Measurements from ENCODE around the gene ALLC.

ALLC gene

DNA sequence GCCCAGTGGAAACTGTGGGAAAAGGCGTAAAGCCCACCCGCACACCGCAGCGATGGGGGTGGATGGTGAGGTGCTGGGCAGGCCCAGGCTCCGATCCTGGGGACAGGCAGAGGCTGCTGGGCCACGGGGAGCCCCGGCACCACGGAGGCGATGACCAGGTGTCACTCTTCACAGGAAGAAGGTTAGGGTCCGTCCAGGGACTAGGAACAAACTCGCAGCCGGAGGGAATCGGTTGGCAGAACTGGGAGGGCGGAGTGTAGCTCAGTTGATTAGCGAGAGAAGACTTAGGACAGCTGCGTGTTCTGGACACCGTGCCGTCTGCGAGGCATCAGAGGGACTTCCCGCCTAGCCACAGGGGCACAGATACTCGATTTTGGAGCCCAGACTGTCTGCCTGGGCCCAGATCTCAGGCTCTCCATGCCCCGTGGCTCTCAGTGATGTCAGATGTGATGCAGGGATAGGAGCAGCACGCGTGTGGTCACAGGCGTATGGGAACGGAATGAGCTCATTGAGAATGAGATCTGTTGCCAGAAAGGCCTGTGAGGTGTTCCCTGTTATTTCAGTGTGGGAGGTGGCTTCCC is 16.1 kb upstream of the ALLC start:
- DNase-seq = no peak

DNA sequence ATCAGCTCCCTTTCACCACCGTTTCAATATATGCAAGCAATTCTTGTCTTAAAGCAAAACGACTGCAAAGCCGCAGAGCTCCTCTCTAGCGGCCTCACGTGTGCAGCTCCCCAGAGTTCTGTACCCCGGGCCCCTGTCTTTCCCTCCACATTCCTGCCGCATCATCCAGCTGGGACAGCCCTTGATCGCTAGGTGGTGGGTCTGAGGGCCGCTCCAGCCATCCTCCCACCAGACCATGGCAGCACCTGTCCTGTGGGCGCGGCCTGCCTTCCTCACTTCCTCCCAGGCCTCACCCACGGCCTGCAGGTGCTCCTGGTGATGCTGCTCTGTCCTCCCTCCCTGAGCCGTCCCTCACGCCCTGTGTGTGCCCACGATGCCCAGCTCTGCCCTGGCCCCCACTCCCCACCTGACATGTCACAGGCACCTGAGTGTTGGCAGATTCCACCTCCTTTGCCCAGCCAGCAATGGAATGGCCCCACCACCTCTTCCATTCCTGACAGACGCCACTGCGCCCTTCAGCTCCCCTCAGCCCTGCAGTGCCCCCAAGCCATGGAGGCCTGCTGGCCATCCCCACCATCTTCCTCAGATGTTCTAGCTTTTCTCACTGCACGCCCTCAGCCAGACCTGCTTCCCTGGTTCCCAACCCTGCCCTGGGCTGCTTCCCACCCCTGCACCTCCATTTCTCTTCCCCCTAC is 15.3 kb upstream of the ALLC start:
- no peak for DNase-seq

DNA sequence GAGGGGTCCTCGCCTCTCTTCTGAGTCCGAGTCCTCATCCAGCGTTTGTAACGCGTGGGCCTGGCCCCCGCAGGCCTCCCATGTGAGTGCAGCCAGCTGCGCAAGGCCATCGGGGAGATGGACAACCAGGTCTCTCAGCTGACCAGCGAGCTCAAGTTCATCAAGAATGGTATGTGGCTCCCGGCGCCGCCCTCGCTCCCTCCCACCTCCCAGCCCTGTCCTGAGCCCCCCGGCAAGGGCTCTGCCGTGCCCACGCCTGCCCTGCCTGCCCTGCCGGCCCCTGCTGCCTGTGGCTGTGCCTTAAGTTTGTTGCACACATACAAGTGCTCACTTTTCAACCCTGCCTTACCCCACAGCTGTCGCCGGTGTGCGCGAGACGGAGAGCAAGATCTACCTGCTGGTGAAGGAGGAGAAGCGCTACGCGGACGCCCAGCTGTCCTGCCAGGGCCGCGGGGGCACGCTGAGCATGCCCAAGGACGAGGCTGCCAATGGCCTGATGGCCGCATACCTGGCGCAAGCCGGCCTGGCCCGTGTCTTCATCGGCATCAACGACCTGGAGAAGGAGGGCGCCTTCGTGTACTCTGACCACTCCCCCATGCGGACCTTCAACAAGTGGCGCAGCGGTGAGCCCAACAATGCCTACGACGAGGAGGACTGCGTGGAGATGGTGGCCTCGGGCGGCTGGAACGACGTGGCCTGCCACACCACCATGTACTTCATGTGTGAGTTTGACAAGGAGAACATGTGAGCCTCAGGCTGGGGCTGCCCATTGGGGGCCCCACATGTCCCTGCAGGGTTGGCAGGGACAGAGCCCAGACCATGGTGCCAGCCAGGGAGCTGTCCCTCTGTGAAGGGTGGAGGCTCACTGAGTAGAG is 14.4 kb upstream of the ALLC start:
- DNase-seq = no peak

DNA sequence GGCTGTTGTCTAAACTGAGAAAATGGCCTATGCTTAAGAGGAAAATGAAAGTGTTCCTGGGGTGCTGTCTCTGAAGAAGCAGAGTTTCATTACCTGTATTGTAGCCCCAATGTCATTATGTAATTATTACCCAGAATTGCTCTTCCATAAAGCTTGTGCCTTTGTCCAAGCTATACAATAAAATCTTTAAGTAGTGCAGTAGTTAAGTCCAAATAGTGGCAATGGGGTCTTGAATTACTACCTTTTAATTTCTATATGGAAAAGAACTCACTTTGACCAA is 13.8 kb upstream of the ALLC start:
- DNase-seq = no peak

DNA sequence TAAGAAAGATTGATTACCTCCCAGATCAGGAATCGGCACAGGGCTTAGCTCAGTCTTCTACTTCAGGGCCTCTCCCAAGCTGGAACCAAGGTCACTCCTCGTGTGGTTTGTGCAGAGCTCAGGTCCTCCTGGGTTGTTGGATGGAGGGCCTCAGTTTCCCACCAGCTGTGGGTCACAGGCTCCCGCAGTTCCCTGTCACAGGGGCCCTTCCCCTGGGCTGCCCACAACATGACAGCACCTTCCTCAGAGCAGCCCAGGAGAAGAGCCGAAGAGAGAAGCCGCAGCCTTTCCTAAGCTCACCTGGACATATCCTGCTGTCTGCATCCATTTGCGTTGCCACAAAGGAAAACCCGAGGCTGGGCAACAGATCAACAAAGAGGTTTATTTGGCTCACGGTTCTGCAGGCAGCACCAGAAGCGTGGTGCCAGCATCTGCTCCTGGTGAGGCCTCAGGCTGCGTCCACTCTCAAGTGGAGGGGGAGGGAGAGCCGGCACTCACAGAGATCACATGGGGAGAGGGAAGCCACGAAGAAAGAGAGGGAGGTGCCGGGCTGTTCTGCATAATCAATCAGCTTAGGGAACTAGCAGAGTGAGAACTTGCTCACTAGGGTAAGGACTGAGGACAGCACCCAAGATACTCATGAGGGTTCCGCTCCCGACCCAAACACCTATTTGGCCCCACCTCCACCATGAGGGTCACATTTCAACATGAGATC is 13.0 kb upstream of the ALLC start:
- no peak for DNase-seq

DNA sequence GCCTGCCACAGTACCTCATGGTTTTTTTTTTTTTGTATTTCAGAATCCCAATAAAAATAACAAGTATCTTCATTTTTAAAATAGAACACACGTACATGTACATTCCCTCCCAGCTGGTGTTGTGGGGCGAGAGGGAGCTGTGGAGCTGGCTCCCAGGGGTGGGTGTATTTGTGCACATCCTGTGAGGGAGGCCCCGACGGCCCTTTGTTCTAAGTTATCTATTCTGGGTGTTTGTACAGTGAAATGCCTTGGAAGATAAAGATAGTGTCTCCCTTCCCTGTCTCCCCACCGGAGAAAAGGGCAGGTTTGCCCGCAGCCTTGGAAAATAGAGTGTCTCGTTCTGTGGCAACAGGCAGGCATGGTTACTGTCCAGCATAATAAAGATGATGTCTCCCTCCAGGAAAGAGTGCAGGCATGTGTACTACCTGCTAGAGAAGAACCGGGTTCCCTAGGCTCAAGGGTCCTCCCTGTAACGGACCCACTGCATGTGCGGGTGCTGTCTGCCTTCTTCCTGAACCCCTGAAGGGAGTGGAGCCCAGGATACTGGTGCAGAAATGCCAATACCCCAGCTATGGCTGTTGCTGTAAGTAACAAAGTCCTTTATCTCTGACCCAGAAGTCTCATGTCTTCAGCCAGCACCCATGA is 12.1 kb upstream of the ALLC start:
- DNase-seq = no peak

DNA sequence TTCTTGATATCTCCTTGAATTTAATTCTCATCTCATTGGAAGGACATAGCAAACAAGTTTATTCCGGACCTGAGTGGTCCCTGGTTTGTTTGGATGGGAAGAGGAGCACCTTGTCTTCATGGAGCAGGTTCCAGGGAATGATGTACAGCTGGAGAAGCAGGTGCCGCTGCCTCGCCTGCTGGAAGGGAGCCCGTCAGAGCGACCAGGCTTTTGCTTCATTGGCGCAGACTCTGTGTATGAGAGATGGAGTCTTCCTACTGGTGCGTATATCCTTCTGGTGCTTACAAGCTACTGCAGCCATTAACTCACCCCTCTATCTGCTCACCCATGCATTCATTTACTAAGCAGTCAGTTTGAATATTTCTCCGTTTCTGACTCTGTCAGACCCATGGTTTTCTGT is 11.6 kb upstream of the ALLC start:
- no peak for DNase-seq

DNA sequence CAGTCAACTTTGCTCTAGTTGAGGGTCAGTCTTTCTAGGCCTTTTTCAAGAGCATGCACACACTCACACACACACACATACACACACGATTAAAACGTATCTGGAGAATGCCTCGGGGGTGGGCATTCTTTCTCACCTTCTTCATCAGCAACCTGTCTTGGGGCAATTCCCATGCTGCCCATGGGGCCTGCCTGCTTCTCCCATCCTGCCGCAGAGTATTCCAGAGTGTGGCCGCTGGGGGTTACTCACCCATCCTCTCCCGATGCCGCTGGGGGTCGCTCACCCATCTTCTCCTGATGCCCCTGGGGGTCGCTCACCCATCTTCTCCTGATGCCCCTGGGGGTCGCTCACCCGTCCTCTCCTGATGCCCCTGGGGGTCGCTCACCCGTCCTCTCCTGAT is 10.8 kb upstream of the ALLC start:
- DNase-seq = no peak

DNA sequence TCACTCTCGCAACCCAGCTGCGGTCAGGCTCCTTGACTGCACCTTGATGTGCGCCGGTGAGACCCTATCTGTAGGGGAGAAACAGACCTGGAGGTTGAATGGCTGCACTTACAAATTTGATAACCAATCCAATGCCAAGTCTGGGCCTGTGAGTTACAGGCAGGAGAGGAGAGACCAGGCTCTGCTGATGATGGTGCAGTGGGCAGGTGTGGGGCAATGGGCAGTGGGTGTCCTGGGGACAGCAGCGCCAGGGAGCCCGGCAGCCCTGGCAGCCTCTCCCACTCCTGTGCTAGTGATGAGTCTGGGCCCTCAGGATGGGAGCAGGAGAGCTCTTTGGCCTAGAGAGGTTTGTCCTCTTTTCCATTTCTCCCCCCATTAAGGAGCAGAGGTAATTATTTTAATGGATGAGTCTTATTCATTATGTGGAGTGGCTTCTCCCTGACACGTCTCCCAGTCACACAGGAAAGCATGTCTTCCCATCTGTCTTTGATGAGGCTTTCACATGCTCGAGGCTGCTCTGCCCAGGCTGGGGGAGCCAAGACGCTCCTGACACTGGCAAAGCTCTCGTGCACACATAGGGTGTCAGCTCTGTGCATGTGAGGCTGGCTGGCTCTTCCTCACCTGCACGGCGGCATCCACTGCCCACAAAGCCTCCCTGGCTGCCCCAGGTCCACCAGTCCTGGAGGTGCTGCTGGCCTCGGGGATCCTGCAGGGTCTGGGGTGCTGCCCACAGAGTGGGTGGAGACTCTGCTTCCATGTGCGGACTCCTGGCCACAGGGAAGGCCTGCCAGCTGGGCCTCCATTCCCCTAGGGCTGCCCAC is 10.0 kb upstream of the ALLC start:
- DNase-seq = no peak

DNA sequence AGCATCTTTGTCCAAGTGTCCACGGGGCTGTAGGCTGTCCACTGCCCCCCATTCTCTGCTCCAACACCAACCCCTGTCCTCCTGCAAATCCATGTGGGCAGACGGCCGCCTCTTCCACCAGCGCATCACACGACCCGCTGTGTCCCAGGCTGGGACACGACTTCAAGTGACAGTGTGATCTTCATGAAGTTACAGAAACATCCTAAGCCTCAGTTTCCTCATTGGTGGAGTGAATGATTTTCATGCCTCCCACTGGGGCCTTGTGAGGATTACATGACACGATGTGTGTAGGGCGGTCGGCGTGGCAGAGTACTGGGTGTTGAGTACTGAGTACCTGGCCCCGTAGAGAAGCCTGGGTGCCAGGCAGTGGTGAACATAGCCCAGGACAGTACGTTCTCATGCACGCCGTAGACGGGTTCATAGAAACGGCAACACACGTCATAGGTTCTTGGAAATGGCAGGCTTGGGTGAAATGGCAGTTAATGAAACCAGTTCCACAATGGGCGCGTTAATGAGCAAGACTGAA is 9.3 kb upstream of the ALLC start:
- no peak for DNase-seq

DNA sequence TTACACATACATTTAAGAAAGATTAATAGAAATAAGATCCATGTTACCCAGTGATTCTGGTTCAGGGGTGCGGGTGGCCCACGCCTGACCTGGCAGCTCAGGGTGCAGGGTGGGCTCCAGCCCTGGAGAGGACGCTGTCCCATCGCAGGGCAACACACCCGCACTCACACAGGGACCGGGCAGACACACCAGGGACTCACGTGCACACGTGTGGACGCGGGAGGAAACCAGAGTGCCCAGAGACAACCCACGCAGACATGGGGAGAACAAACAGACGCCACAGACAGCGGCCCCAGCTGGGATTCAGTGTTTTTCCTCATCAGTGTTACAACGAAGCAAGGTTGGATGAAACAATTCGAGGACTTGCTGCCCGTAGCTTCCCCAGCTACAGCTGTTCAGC is 8.4 kb upstream of the ALLC start:
- DNase-seq = no peak

DNA sequence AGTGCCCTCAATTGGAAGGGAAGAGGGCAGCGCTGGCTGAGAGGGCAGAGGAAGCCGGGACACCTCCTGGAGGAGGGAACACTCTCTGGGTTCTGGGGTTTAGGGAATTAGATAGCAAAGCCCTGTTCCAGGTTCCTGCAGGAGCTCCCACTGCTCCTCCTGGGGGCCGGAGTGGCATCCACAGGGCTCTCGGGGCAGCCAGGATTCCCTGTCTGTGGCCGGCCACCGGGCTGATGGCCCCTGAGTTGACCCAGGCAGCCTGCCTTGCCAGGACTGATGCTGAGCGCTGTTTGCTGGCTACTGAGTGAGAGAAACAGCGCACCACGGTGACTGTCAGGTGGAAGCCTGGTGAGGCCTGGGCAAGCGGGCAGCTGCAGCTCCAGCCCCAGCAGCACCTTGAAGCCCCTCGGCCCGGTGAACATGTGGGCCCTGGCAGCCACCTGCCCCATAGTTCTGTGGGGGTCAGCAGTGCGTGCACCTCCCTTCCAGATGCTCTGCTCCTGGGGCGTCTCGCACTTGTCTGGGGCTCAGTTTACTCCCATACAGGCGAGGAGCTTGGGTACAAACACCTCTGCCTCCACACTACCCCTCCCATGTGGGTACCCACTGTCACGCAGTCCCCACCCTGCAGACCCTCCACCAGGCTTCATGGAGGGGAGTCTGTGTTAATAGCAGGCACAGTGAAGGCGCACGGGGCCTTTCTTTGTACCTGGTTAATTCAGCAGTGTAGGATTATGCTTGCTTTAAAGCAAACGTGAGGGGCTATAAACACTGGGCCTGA is 7.7 kb upstream of the ALLC start:
- DNase-seq = no peak

DNA sequence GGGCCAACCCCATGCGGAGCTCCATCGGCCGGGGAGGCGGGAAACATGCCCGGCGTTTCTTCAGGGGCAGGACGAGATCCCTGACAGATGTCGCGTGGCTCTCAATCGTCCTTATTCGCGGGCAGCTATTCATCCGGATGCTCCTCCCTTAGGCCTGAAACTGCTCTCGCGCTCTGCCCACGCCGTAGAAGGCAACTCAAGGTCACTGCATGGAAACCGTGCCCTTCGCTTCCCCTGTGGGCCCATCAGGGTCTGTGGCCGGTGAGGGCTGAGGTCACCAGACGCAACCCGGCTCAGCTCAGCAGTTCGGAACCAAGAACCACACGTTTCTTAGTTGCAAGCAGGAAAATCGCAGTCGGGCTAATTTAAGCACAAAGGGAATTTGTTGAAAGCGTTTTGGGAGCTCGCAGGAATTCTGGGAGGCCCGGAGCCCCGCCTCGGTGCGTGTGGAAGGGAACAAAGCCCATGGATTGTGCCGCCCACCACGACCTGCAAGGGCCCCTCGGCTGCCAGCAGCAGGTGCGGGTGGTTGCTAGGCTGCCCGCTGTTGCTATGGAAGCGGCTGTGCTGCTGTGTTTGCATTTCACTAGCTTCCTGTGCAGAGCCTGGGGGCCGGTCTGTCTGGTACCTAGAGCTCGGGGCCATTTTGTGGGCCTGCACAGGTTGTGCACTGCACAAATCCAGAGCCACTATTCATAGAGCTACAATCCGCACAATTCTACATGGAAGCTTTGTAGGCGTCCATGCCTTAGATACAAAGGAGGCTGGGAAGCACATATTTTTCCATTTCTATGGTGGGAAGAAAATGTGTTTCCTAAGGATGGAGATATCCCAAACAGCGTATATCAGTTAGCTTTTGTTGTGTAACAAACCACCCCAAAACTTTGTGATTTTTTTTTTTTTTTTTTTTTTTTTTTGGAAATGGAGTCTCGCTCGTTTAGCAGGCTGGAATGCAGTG is 6.0 kb upstream of the ALLC start:
- DNase-seq = peak; percentile 90

DNA sequence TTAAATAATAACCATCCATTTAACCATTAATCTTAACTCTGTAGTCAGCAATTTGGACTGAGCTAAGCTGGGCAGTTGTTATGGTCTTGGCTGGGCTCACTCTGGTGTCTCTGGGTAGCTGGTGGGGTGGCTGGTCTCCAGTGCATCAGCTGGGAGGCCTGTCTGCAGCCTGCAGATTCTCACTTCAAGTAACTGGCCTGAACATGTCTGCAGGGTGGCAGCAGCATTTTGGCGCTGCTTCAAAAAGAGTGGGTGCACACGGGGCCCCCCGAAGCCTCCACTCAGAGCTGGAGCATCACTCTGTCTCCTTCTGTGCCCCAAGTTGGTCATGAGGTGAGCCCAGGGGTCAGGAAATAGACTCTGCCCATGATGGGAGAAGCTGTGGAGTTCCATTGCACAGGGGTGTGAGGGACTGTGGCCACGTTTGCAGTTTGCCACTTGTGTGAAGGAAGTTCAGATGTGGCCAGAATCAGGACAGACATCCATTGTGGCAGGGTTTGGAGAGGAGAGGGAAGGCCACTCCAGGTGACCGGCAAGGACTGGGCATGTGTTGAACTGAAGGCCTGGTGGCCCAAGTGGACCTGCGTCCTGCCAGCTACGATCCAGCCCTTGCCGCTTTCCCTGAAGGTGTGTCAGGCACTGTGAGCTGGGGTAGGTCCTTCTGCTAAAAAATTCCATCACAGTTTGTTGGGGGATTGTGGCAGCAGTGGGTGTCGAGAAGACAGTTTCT is 4.9 kb upstream of the ALLC start:
- no peak for DNase-seq

DNA sequence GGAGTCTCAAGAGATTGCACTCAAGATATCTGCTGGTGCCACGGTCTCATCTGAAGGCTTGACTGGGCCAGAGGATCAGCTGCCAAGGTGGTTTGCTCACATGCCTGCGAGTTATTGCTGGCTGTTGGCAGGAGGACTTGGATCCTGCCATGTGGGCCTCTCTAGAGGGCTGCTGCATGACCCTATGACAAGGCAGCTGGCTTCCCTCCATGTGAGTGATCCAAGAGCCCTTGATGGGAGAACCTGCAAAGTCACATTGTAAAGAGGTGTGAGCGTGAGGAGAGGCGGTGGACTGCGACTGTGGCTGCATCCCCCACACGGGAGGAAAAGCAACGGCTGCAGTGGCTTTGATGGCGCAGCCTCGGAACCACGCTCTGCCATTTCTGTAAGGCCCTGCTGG is 4.0 kb upstream of the ALLC start:
- no peak for DNase-seq

DNA sequence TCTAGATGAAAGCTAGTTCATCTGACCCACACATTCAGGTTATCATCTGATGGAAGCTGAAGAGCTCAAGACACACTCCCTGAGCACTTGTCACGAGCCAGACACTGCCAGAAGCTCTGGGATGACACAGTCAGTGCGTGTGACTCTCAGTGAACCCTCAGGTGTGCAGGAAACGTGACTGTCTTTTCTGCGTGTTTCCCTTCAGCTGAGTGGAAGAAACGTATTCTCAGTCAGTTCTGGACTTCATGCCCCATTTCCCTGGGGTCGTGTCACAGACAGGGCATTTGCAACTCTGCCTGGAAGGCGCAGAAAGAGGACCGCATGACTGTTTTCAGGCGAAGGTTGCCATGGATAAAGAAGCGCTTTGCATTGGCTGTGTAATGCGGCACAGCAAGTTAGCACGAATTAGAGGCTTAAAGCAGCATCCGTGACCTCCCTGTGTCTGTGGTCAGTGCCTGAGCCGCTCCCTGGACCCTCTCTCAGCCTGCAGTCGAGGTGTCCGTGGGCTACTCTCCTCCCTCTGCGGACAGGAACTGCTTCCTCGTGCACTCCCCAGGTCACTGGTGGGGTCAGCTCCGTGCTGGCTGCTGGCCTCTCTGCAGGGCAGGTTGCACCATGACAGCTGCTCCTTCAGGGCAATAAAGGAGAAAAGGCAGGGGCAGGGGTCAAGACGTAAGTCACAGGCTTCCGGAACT is 3.3 kb upstream of the ALLC start:
- DNase-seq = no peak

DNA sequence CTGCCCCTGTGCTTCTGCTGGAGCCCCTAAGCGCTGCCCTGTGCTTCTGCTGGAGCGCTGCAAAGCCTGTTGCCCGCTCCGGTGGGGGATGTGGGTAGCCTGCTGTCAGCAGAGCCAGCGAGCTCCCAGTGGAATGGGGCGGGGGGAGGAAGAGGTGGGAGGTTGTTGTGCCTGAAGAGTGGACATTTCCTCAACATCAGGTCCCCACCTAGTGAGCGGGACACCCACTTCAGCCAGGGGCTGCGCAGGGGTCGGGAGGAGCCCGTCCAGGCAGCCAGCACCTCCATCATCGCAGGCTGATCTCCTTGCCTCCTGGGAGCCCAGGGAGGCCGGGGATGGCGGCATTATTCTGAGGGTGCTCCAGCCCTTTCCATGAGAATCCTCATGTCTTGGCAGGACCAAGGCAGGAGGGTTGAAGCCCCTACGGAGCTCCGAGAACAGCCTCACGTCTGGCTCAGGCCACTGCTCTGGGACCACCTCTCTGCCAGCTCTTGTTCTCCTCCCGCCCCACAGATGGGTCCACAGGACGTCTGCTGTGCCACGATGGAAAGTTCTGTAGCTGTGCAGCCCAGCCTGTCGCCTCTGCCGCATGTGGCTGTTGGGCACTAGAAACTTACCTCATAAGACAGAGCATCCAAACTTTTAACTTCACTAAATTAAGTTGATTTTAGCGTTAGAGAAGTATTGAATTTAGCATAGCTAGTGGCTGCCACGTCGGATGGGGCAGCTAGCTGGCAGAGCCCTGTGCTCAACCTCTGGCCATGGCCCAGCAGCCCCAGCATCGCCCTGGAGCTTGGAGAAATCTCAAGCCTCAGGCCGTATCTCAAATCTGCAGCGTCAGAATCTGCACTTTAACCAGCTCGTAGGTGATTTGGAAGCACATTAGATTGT is 1.9 kb upstream of the ALLC start:
- DNase-seq = no peak

Data from NCI-H524 treated with DMSO at 0.1 percent for 48 hours (cell line).